D721Med (cell line): ENCODE measurements around the gene NUP54.
A peak's percentile ranks its signal among the peaks of the same experiment; 100 is the strongest.

Experiments
- DNase-seq: peaks from one replicate; pipeline ENCODE4 v3.0.0; 2011; ENCODE audit warnings: low spot score; ENCODE audit not compliant: insufficient read length
- FAIRE-seq: peaks from 2 replicates; lab custom pipeline; 2011; peaks lifted over from hg19 to GRCh38; lab: Jason Lieb, UNC
- TF ChIP-seq, protein P1 (sequence below): IDR thresholded peaks from 2 replicates; pipeline ENCODE4 v1.5.1; 2012; ENCODE audit warnings: mild to moderate bottlenecking, control low read depth; ENCODE audit not compliant: insufficient read depth; ENCODE audit errors: missing control alignments

The NUP54 gene

DNA sequence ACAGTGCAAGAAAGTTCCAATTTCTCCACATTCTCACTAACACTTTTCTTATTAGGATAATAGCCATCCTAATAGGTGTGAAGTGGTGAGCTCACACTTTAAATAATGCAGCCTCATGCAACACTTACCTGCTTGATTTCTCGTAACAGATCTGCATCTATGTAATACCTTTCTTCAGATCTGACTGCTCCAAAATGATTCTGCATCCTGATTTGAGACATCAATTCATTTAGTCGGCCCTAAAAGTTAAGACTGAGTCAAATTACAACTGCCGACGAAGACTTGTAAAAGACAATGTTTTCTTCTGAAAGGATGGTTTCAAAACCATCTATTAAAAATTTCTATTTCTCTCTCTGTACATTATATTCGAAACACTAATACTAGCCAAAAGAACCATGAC lies 30.7 kb downstream of the NUP54 start:
- DNase-seq, result no peak
- TF ChIP-seq, protein P1, sequence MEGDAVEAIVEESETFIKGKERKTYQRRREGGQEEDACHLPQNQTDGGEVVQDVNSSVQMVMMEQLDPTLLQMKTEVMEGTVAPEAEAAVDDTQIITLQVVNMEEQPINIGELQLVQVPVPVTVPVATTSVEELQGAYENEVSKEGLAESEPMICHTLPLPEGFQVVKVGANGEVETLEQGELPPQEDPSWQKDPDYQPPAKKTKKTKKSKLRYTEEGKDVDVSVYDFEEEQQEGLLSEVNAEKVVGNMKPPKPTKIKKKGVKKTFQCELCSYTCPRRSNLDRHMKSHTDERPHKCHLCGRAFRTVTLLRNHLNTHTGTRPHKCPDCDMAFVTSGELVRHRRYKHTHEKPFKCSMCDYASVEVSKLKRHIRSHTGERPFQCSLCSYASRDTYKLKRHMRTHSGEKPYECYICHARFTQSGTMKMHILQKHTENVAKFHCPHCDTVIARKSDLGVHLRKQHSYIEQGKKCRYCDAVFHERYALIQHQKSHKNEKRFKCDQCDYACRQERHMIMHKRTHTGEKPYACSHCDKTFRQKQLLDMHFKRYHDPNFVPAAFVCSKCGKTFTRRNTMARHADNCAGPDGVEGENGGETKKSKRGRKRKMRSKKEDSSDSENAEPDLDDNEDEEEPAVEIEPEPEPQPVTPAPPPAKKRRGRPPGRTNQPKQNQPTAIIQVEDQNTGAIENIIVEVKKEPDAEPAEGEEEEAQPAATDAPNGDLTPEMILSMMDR, result no peak
- FAIRE-seq, result peak; percentile 21

DNA sequence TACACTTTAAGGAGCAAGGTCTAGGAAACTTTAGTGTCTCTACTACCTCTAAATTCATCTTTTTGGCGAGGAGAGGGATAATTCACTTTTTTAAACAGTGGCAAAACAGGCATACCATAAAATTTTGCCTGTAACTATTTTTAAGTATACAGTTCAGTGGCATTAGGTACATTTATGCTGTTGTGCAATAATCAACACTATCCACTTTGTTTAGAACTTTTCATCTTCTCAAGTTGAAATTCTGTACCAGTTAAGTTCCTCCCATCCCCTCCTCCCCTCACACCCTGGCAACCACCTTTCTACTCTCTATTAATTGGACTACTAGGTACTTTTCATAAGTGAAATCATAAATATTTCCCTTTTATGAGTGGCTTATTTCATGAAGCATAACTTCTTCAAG lies 31.4 kb downstream of the NUP54 start:
- FAIRE-seq (peak; percentile 6), DNase-seq (no peak)
- TF ChIP-seq, protein P1, result no peak

DNA sequence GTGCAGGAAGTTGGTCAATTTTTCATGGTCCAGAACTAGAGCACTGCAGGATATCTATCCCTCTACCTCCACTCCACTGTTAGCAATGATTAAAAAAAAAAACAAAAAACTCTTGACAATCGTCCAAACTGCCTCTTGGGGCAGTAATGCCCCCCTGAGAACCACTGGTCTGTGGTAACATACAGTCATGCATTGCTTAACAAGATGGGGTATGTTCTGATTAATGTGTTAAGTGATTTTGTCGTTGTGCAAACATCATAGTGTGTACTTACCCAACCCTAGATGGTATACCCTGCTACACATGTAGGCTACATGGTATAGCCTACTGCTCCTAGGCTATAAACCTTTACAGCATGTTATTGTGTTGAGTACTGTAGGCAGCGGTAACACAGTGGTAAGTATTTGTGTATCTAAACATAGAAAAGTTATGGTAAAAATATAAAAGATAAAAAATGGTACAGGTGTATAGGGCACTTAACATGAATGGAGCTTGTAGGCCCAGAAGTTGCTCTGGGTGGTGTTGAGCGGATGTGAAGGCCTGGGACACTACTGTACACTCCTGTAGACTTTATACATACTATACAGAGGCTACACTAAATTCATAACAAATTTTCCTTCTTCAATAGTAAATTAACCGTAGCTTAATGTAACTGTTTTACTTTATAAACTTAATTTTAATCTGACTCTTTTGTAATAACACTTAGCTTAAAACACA lies 39.6 kb downstream of the NUP54 start:
- TF ChIP-seq, protein P1, result no peak
- FAIRE-seq (no peak), DNase-seq (no peak)

DNA sequence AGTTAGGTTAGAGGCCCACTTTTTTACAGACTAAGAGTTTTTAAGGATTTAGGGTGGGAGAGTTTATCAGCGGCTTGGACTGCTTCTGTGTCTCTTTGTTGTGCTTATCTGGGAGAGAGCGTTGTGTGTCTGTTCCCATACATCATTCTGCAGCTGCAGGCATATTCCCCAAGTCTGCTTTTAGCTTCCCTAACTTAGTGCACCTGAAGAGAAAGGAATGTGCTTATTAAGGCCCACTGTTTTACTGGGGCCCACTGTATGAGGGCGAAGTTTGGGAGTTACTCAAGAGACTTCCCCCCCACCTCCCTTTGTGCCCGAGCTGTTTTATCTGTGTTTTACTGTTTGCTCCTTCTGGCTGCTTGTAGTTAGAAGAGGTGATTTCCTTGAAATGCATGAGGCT lies 41.8 kb downstream of the NUP54 start:
- FAIRE-seq (no peak), DNase-seq (no peak)
- TF ChIP-seq, protein P1, result no peak

DNA sequence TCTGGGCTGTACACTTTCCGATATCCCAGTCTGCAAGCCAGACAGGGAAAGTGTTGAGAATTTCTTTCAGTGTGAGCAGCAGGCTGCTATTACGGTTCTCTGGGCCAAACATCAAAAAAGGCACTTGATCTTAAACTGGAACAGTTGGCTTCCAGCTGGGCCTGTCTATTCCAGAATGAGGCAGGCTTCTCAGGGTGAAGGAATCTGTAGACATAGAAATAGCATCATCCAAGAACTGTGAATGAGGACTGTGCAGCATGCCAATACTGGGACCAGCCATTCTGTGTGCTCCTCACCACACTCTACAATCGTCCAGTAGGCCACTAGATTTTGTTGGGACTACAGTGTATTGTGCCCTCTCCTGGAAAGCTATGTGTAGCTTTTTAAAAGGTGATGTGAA lies 42.5 kb downstream of the NUP54 start:
- DNase-seq (no peak), FAIRE-seq (no peak)
- TF ChIP-seq, protein P1, result no peak

DNA sequence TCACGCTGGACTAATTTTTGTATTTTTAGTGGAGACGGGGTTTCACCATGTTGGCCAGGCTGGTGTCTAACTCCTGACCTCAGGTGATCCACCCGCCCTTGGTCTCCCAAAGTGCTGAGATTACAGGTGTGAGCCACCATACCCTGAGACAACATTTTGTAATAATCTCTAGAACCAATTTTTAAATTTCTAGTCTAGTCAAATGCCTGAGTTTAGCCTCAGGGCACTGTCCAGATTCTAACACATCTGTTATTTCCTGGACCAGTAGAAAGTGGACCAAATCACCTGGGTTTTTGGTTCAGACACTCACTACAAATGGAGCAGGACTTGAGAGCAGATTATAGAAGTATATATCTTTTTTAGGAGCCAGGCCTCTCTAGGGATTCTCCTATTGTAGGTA lies 52.1 kb downstream of the NUP54 start:
- FAIRE-seq (no peak), DNase-seq (no peak)
- TF ChIP-seq, protein P1, result no peak

DNA sequence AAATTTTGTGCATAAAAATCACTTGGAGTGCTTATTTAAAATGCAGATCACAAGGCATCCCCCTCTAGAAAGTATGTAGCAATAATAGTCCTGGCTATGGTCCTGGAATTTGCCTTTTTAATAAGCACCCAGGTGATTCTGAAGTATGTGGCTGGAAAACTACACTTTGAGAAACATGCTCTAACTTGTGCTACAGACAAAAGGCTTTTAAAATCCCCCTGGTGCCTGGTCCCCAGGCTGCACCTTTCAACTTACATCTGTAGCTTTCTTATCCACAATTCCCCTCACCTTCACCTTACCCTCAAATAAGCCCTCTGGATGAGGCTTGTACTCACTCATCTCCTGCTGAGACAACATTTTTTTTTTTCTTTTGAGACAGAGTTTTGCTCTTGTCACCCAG lies 52.6 kb downstream of the NUP54 start:
- DNase-seq (no peak), FAIRE-seq (no peak)
- TF ChIP-seq, protein P1, result no peak
